BJ (cell line): ENCODE results near the gene SELENOO. TPM values are rescaled to one million over a fixed set of nuclear protein-coding genes. Genes with fewer than 3 reads are reported as not detected.
A peak's percentile ranks its signal among the peaks of the same experiment; 100 is the strongest.

Source experiments
- CTCF ChIA-PET: fragments of 350-600 bp; formaldehyde crosslinking; extraction: SDS; loops from one replicate; lab custom pipeline; 2021; ENCODE audit warnings: antibody characterized with exemption, inconsistent platforms; lab: Yijun Ruan, JAX
- POLR2A ChIA-PET: fragments of 300-600 bp; sonication (Branson Sonifier 250); formaldehyde crosslinking; extraction: SDS; loops from one replicate; lab custom pipeline; 2021; ENCODE audit warnings: antibody characterized with exemption; lab: Charles Lee
- DNase-seq: peaks from one replicate; pipeline ENCODE4 v3.0.0-alpha.2; 2011; ENCODE audit warnings: low read depth
- H3K27me3 ChIP-seq: 2 replicates; pipeline ENCODE4 v1.6.0; 2011; ENCODE audit warnings: low read length; ENCODE audit not compliant: control insufficient read depth, insufficient read depth
- H3K36me3 ChIP-seq: 2 replicates; pipeline ENCODE4 v1.5.1; 2011; ENCODE audit warnings: low read length; ENCODE audit not compliant: control insufficient read depth, insufficient read depth
- H3K4me3 ChIP-seq: 2 replicates; pipeline ENCODE4 v1.5.1; 2011; ENCODE audit warnings: low read depth, mild to moderate bottlenecking, control low read depth, low read length
- polyA plus RNA-seq: library from polyadenylated mRNA; depleted of rRNA; stranded (reverse); fragments of >200 nt; gene quantifications from 2 replicates; pipeline ENCODE4 v1.2.3, GENCODE V29; 2011
- TF ChIP-seq, protein P1 (sequence below): IDR thresholded peaks from 2 replicates; pipeline ENCODE4 v1.5.1; 2011; ENCODE audit warnings: low read depth, mild to moderate bottlenecking, control low read depth, inconsistent platforms, low read length, moderate library complexity; ENCODE audit not compliant: insufficient read depth

Gene SELENOO
- polyA plus RNA-seq, 1 experiment = 16.7 TPM

GRCh38 chr22:50246242-50247175, 45.7 kb downstream of the SELENOO start:
- POLR2A ChIA-PET = no interaction called here
- CTCF ChIA-PET = interaction anchor here (0.6 to 0.9 kb wide), 2 partner anchors 17 to 96 kb away, joined by 3 to 4 read pairs; no protein-coding TSS in a partner anchor
- DNase-seq = no peak
- Histone ChIP-seq H3K27me3 (no peaks in the 10 kb centered on the region), H3K4me3 (no peak overlapping the region), H3K36me3 (peaks cover 16% of the 10 kb centered on the region)
- TF ChIP-seq, protein P1, sequence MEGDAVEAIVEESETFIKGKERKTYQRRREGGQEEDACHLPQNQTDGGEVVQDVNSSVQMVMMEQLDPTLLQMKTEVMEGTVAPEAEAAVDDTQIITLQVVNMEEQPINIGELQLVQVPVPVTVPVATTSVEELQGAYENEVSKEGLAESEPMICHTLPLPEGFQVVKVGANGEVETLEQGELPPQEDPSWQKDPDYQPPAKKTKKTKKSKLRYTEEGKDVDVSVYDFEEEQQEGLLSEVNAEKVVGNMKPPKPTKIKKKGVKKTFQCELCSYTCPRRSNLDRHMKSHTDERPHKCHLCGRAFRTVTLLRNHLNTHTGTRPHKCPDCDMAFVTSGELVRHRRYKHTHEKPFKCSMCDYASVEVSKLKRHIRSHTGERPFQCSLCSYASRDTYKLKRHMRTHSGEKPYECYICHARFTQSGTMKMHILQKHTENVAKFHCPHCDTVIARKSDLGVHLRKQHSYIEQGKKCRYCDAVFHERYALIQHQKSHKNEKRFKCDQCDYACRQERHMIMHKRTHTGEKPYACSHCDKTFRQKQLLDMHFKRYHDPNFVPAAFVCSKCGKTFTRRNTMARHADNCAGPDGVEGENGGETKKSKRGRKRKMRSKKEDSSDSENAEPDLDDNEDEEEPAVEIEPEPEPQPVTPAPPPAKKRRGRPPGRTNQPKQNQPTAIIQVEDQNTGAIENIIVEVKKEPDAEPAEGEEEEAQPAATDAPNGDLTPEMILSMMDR = no peak

- no peak for DNase-seq
- ChIA-PET CTCF (no interaction called here), POLR2A (no interaction called here)
- H3K4me3 ChIP-seq = no peak overlapping the region
- no peaks in the 10 kb centered on the region for H3K27me3 ChIP-seq
- H3K36me3 ChIP-seq = peaks cover 16% of the 10 kb centered on the region
- TF ChIP-seq, protein P1 = no peak
Measured at GRCh38 chr22:50247748-50248147, 46.9 kb downstream of the SELENOO start.

DNA sequence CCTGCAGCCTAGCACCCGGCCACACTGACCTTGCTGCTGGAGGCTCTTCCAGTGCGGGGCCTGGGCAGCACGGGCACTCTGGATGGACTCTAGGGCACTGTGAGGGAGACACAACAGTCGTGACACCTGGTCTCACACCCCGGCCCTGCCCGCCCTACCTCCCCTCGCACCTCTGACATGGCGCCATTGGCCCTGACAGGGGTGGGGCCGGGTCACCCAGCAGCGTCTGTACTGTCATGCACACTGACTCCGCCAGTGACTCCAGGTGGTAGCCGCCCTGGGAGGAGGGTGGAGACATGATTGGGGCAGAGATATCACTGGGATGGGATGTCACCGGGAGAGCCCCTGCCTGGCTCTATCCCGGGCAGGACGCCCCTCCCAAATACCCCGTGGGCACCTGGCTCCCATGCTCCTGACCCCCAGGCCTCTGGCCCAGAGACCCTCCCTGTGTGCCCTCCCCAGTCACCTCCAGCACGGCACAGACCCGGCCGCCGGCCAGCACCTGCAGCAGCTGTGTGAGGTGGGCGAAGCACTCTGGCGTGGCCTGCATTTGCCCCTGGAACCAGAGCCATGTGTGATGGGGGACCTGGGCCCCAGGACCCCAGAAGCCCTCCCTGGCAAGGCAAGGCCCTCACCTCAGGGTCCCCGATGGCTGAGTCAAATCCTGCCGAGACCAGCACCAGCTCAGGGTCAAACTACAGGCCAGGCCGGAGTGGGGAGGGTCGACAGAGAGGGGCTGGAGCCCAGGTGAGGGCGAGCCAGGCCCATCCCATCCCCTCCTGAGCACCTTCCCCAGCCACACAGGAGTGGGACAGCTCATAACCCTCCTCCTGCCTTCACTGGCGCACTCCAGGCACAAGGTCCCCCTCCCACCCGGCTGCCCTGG, 47.6 kb downstream of the SELENOO start:
- Histone ChIP-seq H3K4me3 (no peak overlapping the region), H3K27me3 (no peaks in the 10 kb centered on the region), H3K36me3 (peaks cover 16% of the 10 kb centered on the region)
- DNase-seq = no peak
- ChIA-PET POLR2A (no interaction called here), CTCF (no interaction called here)
- TF ChIP-seq, protein P1 = no peak

DNA sequence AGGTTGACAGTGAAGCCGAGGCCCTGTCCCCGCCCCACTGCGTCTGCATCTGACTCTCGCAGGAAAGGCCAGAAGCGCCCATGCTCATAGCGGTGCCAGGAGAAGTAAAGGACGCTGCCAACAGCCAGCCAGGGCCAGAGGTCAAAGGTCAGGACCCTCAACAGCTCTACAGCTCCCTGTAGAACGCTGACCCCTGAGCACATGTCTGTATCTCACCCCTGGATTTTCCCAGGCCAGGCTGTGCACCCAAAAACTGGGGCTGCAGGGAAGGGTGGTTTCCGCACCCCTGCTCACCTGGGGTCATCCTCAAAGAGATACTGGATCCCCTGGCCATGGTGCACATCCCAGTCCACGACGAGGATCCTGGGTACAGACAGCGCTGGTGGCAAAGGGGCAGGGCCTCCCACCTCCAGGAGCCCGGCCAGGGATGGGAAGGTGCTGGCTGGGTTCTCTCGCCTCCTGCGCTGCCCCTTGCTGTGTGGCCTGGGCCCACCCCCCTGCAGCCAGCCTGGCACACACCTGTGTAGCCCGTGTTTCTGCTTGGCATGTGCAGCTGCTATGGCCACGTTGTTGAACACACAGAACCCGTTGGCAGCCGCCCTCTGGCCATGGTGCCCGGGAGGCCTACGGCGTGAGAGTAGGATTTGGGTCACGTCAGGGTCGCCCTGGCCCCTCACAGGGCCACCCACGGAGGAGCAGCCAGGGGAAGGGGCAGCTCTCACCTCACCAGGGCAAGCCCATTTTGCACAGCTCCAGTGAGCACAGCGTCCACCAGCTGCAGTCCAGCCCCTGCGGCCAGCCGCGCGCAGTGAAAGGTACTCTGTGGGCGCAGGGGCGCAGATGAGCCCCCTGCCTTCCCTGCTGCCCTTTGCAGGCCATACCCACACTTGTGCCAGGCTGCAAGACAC, 48.8 kb downstream of the SELENOO start:
- POLR2A ChIA-PET = no interaction called here
- CTCF ChIA-PET = interaction anchor here (1.4 to 5.6 kb wide), 6 partner anchors 8 to 276 kb away, joined by 3 to 50 read pairs (median 17); partner anchors contain the start of genes DENND6B and SCO2
- peak overlapping the region; percentile 65 for H3K4me3 ChIP-seq
- no peaks in the 10 kb centered on the region for H3K27me3 ChIP-seq
- TF ChIP-seq, protein P1 = no peak
- DNase-seq = no peak
- peaks cover 18% of the 10 kb centered on the region for H3K36me3 ChIP-seq
